Adrenal gland (tissue), 5 donors: ENCODE measurements around the gene FHIT.

Source experiments
- POLR2A ChIP-seq, 2 donors: fragments of 450-650 bp; IDR thresholded peaks; one replicate each; pipeline ENCODE4 v1.6.1; 2017; ENCODE audit warnings: antibody characterized with exemption in 2 of 2, mild to moderate bottlenecking in 2 of 2, moderate library complexity in 1 of 2
- TF ChIP-seq, protein P1 (sequence below), 6 experiments: fragments of 450-650 bp in 4 of 6; fragments of 200-600 bp in 2 of 6; sonication (generic) in 1 of 6; IDR thresholded peaks; 1 replicate in 5 of 6; 2 replicates in 1 of 6; pipeline versions ENCODE4 v1.5.1 to v1.8.0; 2016 to 2021; ENCODE audit warnings: antibody characterized with exemption in 6 of 6, mild to moderate bottlenecking in 2 of 6, moderate library complexity in 1 of 6
- donor health status: DM: no; HTN: no; CAD: no.

DNA sequence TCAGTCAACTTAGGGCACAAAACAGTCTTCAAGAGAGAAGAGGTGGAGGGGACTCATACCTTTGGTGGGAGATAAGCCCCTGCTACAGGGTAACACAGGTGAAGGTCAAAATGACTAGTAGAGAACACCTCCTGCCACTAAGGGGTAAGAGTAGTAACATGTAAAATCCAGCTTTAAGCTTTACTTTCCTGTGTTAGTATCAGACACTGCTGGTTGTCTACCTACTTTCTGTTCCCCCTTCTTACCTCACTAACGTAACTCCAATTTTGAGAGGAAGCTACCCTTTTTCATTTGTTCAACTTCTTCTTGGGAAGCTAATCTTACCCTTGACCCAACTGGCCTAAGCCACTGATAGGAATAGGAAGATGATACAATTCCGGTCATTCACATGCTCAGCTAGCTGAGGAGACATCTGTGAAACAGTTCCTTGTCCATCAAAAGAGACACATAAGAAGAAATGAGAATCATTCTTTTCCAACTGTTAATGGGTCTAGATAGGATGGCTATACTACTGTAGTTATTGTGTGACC, 1374.7 kb downstream of the FHIT start:
- TF ChIP-seq, protein P1, sequence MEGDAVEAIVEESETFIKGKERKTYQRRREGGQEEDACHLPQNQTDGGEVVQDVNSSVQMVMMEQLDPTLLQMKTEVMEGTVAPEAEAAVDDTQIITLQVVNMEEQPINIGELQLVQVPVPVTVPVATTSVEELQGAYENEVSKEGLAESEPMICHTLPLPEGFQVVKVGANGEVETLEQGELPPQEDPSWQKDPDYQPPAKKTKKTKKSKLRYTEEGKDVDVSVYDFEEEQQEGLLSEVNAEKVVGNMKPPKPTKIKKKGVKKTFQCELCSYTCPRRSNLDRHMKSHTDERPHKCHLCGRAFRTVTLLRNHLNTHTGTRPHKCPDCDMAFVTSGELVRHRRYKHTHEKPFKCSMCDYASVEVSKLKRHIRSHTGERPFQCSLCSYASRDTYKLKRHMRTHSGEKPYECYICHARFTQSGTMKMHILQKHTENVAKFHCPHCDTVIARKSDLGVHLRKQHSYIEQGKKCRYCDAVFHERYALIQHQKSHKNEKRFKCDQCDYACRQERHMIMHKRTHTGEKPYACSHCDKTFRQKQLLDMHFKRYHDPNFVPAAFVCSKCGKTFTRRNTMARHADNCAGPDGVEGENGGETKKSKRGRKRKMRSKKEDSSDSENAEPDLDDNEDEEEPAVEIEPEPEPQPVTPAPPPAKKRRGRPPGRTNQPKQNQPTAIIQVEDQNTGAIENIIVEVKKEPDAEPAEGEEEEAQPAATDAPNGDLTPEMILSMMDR (IDR thresholded peaks at IDR 0.05) = no peak
- no peak for TF ChIP-seq POLR2A (IDR thresholded peaks at IDR 0.05)
